Inflammatory macrophage treated with lipopolysaccharide for 1 hour (primary cell): ENCODE results near the gene CHGA.
A peak's percentile ranks its signal among the peaks of the same experiment; 100 is the strongest.

ENCODE experiments used
- DNase-seq, 2 donors: peaks; one replicate each; pipeline ENCODE4 v3.0.0-alpha.2; 2020 to 2022

Gene CHGA

DNA sequence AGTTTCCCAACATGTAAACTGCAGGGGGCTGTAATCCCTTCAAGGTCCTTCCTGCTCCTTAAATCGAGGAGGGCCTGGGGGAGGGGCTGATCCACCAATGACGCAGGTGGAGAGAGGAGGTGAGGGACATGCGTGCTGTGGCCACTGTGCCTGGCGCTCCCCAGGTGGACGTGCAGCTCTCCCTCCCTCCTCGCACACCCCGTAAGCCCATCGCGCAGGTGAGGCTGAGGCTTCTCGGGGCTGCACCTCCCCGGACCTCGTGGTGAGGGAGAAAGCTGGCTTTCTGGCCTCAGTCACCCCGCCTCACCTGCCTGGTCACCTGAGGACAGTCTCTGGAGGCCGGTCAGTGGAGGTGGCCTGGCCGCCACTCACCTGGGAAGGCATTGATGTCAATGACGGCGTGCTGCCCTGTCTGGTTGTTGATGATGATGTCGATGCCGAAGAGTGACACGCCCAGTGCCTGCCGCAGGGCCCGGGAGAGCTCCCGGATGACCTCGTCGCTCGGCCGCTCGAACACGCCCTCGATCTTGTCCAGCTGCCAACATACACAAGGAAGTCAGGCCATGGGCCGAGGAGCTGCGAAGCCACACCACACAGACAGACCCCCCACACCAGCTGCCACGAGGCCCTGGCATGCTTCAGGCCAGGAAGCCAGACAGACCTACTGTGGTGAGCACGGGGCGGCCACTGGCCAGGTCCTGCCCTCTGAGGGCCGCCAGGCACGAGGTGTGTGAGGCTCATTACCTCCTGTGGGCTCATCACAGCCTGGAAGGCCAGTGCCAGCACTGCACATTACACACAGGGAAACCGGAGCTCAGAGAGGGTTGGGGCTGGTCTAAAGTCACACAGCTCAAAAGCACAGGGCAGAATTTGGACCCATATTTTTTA, 23.3 kb downstream of the CHGA start:
- no peak for DNase-seq

DNA sequence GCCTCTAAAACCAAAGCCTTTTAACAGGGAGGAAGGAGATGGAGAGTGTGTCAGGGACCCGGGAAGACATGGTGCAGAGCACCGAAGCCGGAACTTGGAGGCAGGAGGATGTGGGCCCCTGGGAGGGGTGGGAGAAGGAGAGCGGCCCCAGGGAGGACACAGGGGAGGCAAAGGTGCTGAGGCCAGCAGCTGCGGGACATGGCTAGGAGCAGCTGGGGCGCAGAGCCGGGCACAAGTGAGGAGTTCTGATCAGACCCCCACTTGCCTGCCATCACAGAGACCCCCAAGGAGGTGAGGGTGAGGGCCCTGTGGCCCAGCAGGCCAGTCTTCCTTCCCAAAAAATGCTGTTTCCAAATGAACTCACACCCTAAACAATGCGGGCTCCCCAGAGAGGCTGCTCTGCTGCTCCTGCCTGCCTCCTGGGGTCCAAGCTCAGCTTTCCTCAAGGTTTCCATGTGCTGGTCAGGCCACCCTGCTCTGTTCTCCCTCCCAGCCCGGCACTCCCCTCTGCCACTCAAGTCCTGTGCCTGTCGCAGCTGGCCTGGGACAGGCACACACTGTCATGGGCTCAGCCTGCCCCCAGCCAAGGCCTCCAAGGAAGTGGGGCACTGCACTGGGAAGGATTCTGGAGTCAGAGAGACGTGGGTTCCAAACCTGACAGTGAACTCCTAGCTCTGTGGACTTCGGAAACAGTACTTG, 24.0 kb downstream of the CHGA start:
- DNase-seq: no peak

DNA sequence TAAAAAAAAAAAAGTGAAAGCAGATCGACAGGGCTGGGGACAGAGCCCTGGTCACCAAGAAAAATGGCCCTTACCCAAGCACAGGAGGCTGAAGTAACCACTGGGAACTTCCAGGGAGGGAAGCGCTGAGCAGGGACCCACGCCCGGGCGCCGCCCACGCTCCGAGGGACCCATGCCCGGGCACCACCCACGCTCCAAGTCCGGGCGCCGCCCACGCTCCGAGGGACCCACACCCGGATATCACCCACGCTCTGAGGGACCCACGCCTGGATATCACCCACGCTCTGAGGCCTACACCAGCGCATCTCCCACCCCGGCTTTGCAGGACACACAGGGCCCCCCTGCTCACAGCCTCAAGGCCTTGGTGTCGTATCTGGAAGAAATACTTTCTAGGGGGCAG, 25.7 kb downstream of the CHGA start:
- no peak for DNase-seq

GRCh38 chr14:92949496-92950192, 26.7 kb downstream of the CHGA start:
- no peak for DNase-seq

GRCh38 chr14:92950193-92950540, 27.2 kb downstream of the CHGA start:
- no peak for DNase-seq

DNA sequence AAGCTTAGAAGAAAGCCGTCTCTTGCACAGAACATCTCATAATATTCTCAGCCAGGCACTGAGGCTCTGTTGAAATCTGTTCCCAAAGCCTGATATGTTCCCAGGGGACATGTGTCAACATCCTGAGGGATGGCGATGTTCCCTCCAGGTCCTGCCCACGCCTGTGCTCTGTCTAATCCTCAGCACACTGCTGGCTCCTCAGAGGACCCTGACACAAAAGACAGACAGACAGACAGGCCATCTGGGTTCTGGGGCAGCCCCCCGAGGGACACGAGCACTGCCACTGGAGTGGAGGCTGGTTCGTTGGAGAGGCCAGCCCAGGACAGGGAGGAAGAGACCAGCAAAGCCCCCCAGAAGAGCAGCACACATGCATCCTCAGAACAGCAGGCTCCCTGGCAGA, 27.8 kb downstream of the CHGA start:
- DNase-seq: no peak

- DNase-seq: no peak
Measured at GRCh38 chr14:92951261-92951660, 28.3 kb downstream of the CHGA start.

DNA sequence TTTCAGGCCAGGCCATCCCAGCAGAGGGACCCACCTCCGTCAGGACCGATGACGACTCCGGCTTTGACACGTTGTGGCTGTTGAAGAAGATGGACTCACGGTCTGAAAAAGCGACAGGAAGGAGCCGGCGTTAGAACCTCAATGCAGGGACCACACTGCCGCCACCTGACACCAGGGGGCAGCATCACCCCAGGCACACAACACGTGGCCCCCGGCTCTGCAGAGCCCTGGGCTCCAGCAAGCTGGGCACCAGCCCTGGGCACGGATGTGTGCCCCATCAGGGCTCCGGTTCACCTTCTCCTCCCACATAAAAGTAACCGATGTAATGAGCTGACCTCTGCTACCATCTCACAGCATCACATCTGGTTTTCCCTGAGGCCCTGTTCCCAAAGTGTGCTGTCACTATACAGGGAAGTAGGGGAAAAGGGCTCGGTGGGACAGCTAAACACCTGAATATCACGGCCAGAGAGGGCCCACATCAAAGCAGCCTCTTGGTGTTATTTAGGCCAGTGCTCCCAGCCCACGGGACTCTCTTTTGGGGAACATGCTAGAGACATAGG, 29.0 kb downstream of the CHGA start:
- peak; percentile 38 to 84 for DNase-seq

GRCh38 chr14:92952481-92953298, 29.7 kb downstream of the CHGA start:
- DNase-seq: peak; percentile 10 to 39

DNA sequence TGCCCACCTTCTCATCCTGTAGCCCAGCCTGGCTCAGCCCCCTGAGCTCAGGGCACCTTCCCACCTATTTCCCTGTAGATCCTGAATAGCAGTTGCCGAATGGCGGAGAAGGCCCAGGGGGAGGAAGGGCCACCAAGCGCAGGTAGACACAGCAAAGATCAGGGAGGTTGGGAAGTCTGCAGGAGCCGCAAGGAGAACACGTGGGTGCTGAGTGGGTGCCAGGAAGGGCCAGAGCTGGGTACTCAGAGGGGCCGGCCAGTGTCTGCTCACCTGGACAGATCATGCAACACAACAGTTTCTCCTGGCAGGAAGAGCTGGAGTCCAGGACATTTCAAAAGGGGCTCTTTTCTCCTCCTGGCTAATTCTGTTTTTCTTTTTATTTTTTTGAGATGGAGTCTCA, 30.6 kb downstream of the CHGA start:
- no peak for DNase-seq

DNA sequence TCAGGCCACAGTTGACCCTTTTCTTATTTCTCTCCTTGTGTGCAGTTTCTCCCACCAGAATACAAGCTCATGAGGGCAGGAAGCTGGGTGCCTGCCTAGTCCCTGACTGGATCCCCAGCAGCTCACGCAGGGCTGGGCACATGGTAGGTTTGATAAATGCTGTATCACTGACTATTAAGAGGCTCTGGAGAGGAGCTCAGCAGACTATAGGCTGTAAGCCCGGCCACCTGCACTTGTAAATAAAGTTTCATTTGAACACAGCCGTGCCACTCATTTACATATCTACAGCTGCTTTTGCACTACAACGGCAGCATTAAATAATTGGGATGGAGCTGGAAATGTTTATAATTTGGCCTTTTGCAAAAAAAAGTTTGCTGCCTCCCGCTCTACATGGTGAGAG, 32.0 kb downstream of the CHGA start:
- no peak for DNase-seq

DNA sequence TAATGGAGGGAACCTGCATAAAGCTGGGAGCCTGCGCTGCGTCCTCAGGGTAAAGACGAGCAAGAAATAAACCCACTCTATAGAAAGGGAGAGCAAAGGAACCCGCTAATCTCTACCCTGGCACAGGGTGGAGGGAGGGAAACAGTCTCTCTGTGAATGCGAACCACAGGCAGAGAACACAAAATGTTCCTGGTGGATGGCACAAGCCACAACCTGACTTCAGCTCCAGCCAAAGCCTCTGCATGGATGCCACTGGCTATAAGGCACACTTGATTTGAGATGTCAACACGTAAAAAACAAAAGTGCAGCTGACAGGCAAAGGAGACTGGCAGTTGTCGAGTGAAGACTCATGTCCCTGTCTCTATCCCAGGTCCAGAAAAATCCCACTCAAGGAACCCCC, 32.4 kb downstream of the CHGA start:
- no peak for DNase-seq

- no peak for DNase-seq
Measured at GRCh38 chr14:92956961-92957360, 34.0 kb downstream of the CHGA start.

GRCh38 chr14:92958373-92959188, 35.6 kb downstream of the CHGA start:
- DNase-seq: no peak

DNA sequence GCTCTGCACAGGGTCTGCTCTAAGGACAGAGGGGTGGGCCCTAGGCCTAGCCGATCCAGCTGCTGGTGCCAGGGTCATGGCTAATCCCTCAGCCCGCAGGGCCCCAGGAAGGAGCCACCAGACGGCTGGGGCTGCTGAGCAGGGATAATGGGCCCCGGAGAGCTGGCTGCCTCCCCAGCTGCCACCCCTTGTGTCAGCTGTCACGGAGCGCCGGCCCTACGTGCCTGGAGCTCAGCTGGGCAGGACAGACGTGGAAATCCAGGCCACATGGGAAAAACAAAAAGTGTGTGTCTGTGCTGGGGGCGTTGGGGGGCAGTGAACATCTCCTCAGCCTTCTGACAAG, 36.2 kb downstream of the CHGA start:
- no peak for DNase-seq

GRCh38 chr14:92959761-92960680, 37.1 kb downstream of the CHGA start:
- DNase-seq: no peak

GRCh38 chr14:92960706-92961566, 38.0 kb downstream of the CHGA start:
- DNase-seq: no peak

DNA sequence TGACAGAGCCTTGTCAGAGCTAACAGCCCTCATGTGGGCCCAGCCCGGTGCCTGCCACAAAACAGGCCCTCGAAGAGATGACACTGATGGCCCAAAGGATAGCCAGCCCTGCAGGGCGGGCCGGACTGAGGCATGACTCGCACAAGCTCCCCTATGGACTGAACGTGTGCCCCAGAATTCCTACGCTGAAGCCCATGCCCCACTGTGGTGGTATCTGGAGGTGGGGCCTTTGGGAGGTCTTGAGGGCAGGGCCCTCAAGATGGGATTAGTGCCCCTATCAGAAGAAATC, 38.6 kb downstream of the CHGA start:
- no peak for DNase-seq

DNA sequence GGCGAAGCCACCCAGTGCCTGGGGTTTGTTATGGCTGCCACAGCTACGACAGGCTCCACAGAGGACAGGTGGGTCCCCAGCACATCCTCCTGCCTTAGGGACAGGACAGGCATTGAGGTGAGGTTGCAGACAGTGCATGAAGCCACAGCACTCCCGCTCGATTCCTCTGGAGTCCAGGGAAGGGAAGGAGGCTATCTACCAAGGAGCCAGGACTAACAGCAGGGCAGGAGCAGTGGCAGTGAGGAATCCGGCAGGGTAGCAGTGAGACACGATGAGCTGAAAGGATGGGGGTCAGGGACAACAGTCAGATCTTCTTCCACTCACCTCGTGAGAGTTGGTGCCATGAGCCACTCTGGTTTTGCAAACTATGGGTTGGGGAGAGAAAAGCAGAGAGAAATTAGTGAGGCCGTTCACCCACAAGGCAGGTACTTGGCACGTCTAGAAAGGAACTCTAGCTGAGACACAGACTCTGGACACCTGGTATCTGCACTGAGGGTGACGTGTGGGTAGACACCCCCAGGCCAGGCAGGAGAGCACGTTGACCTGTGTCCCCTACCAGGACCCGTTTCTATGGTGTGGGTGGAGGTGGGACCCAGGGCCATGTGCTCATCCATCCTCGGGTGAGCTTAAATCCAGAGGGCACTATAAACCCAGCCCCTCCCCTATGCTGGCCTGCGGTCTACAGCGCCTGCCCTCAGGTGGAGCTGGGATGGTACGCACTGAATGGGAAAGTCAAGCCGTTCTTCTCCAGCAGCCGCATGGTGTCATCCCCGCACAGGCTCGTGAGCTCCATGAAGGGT, 39.3 kb downstream of the CHGA start:
- DNase-seq: no peak
